ENCODE data around the gene TRIM16.
"Not testable (repeated sequence)": the region's sequence is repeated elsewhere in the genome, so short reads cannot be mapped to it uniquely, and the experiment has no call there.

TRIM16 gene

GRCh38 chr17:15658296-15658695, 25.8 kb downstream of the TRIM16 start:
- H3K9me2 ChIP-seq (replicated peaks; ENCODE audit: insufficient read depth, low read length), result no peaks in the 10 kb centered on the region
- no peak overlapping the region for H3K27ac ChIP-seq (ENCODE audit: low read depth, low read length)
- H3K4me3 ChIP-seq (ENCODE audit: insufficient read depth, low read length, poor library complexity, severe bottlenecking), result no peak overlapping the region
- no peak overlapping the region for H2AFZ ChIP-seq (ENCODE audit: low read depth, low read length, severe bottlenecking)
- no peak overlapping the region for H3K4me2 ChIP-seq (ENCODE audit: low read depth, low read length, poor library complexity, severe bottlenecking)
- no peaks in the 10 kb centered on the region for H3K79me2 ChIP-seq (ENCODE audit: insufficient read depth, low read length)
- no peaks in the 10 kb centered on the region for H4K20me1 ChIP-seq (ENCODE audit: low read depth, low read length)
- no peaks in the 10 kb centered on the region for H3K9me3 ChIP-seq (ENCODE audit: insufficient read depth, low read length)
- TF ChIP-seq EZH2phosphoT487 (conservative IDR thresholded peaks at IDR 0.05; ENCODE audit: low read length) (no peak), CTCF (IDR thresholded peaks at IDR 0.05; ENCODE audit: insufficient read depth, low read length, poor library complexity, severe bottlenecking) (no peak)
- H3F3A ChIP-seq (ENCODE audit: insufficient read depth), result no peaks in the 10 kb centered on the region
- no peaks in the 10 kb centered on the region for H3K36me3 ChIP-seq (ENCODE audit: low read length)
- H3K27me3 ChIP-seq (ENCODE audit: low read length), result no peaks in the 10 kb centered on the region
- H3K9ac ChIP-seq (ENCODE audit: low read length), result no peak overlapping the region

- Histone ChIP-seq H3K27ac (ENCODE audit: low read depth, low read length) (no peak overlapping the region), H3K4me3 (ENCODE audit: insufficient read depth, low read length, poor library complexity, severe bottlenecking) (no peak overlapping the region), H2AFZ (ENCODE audit: low read depth, low read length, severe bottlenecking) (no peak overlapping the region), H4K20me1 (ENCODE audit: low read depth, low read length) (no peaks in the 10 kb centered on the region), H3K9me3 (ENCODE audit: insufficient read depth, low read length) (no peaks in the 10 kb centered on the region), H3K9ac (ENCODE audit: low read length) (no peak overlapping the region), H3K27me3 (ENCODE audit: low read length) (no peaks in the 10 kb centered on the region), H3K9me2 (replicated peaks; ENCODE audit: insufficient read depth, low read length) (no peaks in the 10 kb centered on the region), H3F3A (ENCODE audit: insufficient read depth) (no peaks in the 10 kb centered on the region), H3K4me2 (ENCODE audit: low read depth, low read length, poor library complexity, severe bottlenecking) (no peak overlapping the region), H3K36me3 (ENCODE audit: low read length) (no peaks in the 10 kb centered on the region), H3K79me2 (ENCODE audit: insufficient read depth, low read length) (no peaks in the 10 kb centered on the region)
- TF ChIP-seq CTCF (IDR thresholded peaks at IDR 0.05; ENCODE audit: insufficient read depth, low read length, poor library complexity, severe bottlenecking) (no peak), EZH2phosphoT487 (conservative IDR thresholded peaks at IDR 0.05; ENCODE audit: low read length) (no peak)
Measured at GRCh38 chr17:15657868-15658267, 26.2 kb downstream of the TRIM16 start.

GRCh38 chr17:15654886-15655561, 29.1 kb downstream of the TRIM16 start:
- H3K9me2 ChIP-seq (replicated peaks; ENCODE audit: insufficient read depth, low read length), result no peaks in the 10 kb centered on the region
- H3K9me3 ChIP-seq (ENCODE audit: insufficient read depth, low read length), result no peaks in the 10 kb centered on the region
- no peaks in the 10 kb centered on the region for H3K36me3 ChIP-seq (ENCODE audit: low read length)
- H3K4me3 ChIP-seq (ENCODE audit: insufficient read depth, low read length, poor library complexity, severe bottlenecking), result no peak overlapping the region
- H3K27ac ChIP-seq (ENCODE audit: low read depth, low read length), result no peak overlapping the region
- H3K9ac ChIP-seq (ENCODE audit: low read length), result no peak overlapping the region
- no peak overlapping the region for H2AFZ ChIP-seq (ENCODE audit: low read depth, low read length, severe bottlenecking)
- H3F3A ChIP-seq (ENCODE audit: insufficient read depth), result no peaks in the 10 kb centered on the region
- H4K20me1 ChIP-seq (ENCODE audit: low read depth, low read length), result no peaks in the 10 kb centered on the region
- H3K27me3 ChIP-seq (ENCODE audit: low read length), result no peaks in the 10 kb centered on the region
- no peaks in the 10 kb centered on the region for H3K79me2 ChIP-seq (ENCODE audit: insufficient read depth, low read length)
- TF ChIP-seq CTCF (IDR thresholded peaks at IDR 0.05; ENCODE audit: insufficient read depth, low read length, poor library complexity, severe bottlenecking) (no peak), EZH2phosphoT487 (conservative IDR thresholded peaks at IDR 0.05; ENCODE audit: low read length) (no peak)
- H3K4me2 ChIP-seq (ENCODE audit: low read depth, low read length, poor library complexity, severe bottlenecking), result no peak overlapping the region

GRCh38 chr17:15654401-15654800, 29.7 kb downstream of the TRIM16 start:
- H3K9me3 ChIP-seq (ENCODE audit: insufficient read depth, low read length); H3F3A ChIP-seq (ENCODE audit: insufficient read depth); H4K20me1 ChIP-seq (ENCODE audit: low read depth, low read length); H3K9me2 ChIP-seq (replicated peaks; ENCODE audit: insufficient read depth, low read length); H3K27me3 ChIP-seq (ENCODE audit: low read length); H3K79me2 ChIP-seq (ENCODE audit: insufficient read depth, low read length); H3K36me3 ChIP-seq (ENCODE audit: low read length); H3K9ac ChIP-seq (ENCODE audit: low read length); H3K4me2 ChIP-seq (ENCODE audit: low read depth, low read length, poor library complexity, severe bottlenecking); H2AFZ ChIP-seq (ENCODE audit: low read depth, low read length, severe bottlenecking); H3K4me3 ChIP-seq (ENCODE audit: insufficient read depth, low read length, poor library complexity, severe bottlenecking); H3K27ac ChIP-seq (ENCODE audit: low read depth, low read length): not testable (repeated sequence)

Data from SU-DHL-6 (cell line).